GM18858 (cell line): ENCODE measurements around the gene GTPBP1.

ENCODE experiments used
- ATAC-seq: cut with Tn5 transposase; IDR thresholded peaks from one replicate; pipeline ENCODE4 v1.9.1; 2021; ENCODE audit not compliant: unreplicated experiment

GTPBP1 gene

GRCh38 chr22:38705235-38706100 lies at the start of gene GTPBP1:
GTPBP1 (plus strand) TSS chr22:38705944; CDS start chr22:38705956, 12 bp downstream.
- ATAC-seq: peak; percentile 62

DNA sequence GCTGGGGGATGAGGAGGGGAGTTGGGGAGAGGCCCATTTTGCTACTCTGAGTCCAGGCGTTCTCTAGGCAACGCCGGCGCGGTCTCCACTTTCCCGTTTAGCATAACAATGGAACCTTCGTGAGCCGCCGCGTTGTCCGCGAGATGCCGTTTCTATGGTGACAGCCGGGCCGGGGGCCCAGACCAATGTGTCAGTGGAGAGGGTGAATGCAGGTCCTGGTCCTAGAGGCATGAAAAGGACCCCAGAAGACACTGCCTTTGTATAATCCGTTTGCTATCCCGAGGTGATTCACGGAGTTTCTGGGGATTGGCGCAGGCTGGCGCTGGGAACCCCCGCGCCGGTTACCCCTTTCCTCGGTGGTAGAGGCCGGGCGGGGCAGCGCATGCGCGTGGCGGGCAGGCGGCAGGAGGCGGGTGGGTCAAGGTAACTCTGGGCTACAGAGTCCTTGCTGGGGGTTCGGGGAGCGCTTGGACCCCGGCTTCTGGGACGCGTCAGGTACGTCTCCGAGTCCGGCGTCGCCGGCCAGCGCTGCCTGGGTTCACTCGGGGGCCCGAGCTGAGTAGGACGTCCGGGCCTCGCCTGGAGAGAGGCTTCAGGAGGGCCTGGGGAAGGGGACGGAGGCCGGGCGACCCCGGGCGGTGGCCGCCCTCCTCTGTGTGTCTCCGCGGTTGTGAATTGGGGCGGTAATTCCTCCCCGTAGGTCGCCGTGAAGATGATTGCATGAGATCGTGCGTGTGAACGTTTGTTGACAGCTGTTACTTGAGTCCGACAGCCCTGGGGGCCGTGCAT lies 49.3 kb upstream of the GTPBP1 start, which contains the start of the genes CBY1 and FAM227A:
TSS of gene CBY1 (plus strand) at position 383 of the 789 bp plus-strand sequence. CDS start 11,417 bp downstream, outside the sequence.
TSS of gene FAM227A (minus strand) at position 137 of the 789 bp plus-strand sequence. CDS start 6,224 bp downstream, outside the sequence.
- ATAC-seq: peak; percentile 63

DNA sequence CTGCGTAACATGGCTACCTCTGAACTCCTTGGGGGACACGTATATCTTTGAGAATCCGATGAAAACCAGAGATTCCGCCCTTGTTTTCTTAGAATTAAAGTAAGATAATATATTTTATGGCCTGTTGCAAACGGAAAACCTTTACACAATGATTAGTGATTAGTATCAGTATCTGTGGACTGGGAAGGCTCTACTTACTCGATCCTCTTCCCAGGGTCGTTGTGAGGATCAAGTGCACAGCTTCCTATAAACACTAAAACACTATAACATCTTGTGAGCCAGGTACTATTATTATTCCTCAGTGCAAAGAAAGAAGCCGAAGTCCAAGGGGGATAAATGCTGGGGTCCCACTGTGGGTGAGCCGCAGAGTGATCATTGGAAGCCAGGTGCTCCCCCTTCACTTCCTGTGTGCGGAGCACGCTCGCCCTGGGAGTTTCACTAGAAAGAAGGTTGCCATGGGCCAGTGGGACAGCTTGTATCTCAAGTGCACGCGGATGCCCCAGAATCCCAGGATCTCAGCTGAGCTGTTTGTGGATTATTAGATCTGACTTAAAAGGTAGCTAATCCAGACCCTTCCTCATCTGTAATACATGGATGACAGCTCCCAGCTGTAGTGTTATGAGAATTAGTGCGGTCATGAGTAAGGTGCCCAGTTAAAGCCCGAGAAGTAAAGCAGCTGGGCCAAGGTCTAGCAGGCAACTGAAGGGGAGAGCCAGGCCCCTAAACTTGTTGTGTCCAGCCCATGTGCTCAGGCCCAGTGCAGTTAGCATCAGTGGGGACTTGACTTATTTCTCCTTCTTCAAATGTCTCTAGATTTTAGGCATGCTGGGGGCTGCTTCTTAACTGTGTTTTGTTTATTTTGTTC lies 48.5 kb upstream of the GTPBP1 start:
- ATAC-seq: no peak

DNA sequence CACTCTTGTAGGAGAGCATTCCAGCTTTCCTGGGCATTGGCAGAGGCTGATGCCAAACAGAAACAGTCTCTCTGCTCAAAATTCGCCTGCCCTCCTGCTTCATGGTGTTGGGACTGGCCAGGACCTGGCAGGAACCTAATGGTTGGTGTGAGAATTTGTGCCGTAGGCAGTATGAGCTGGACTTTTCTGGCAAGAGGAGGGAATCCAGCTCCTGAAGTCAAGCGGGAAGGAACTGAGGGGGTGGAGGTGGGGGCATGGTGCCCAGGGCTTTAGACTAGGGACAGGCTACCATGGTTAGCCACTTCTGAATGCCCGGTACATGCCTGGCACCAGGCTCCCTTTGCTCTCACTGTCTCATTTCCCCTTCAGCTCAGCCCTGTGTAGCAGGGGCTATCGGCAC lies 30.9 kb upstream of the GTPBP1 start:
- ATAC-seq: no peak

- ATAC-seq: no peak
These were observed 29.9 kb upstream of the GTPBP1 start for GRCh38 chr22:38675833-38676232.

DNA sequence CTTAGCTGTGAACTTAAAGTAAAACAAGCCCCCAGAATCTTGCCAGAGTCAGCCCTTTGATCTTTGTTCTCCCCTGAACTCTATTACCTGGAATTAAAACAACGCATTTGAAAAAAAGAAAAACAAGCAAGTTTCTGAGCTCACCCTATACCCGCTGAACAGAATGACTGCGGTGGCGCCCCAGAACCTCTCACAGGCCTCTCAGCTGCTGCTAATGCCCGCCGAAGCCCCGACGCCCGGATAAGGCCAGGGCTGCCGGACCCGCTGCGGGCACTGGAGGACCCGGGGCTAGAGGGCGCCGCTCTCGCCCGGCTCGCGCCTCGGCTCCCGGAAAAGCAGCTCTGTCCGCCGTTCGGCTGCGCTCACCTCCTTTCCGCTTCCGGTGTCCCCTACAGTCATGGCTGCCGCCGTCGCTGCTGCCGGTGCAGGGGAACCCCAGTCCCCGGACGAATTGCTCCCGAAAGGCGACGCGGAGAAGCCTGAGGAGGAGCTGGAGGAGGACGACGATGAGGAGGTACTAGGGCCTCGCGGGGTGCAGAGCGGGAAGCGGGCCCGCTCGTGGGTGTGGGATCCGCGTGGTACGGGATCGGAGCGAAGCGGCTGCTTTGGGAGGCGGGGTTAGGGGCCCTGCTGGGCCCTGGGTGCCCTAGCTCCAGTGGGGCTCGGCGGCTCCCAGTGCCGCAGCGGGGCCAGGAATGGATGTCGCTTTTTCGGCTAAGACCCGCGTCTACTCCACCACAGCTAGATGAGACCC lies 24.0 kb upstream of the GTPBP1 start, which contains the start of gene TOMM22:
TSS of gene TOMM22 (plus strand) at position 376 of the 754 bp plus-strand sequence. CDS start at position 398, 22 bp downstream.
- ATAC-seq: no peak

GRCh38 chr22:38684895-38685294 lies 20.8 kb upstream of the GTPBP1 start:
- ATAC-seq: no peak

DNA sequence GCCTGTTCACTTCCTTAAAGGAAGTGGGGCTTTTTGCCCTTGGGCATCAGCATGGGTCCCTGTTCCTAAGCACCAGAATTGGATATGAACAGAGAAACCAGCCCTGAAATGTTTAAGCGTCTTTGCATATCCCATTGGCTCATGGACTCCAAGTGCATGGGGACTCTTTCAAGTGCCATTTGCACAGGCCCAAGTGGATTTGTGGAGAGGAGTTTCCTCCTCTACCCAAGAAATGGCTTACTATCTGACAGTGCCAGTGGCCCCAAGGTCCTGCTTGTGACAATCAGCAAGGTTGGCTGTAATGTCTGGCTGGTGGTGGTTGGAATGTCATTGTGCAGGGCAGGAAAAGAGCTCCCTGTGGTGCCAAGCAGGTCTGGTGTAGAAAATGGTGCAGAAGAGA lies 20.0 kb upstream of the GTPBP1 start:
- no peak for ATAC-seq

DNA sequence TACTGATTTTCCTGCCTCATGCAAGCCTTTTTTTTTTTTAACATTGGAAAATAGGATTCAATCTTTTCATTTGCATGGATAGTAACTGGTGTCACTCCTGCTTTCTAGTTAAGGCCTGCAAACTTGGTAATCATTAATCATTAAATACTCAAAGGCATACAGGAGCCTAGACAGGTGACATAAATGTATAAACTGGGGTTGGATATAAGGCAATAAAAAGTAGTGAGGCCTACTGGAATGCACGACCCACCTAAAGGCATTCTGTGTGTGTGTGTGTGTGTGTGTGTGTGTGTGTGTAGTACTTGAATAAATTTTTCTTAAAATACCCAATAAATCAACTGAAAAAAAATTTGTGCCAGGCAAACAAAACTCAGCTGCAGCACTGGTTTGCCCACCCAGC lies 16.1 kb upstream of the GTPBP1 start:
- ATAC-seq: no peak

DNA sequence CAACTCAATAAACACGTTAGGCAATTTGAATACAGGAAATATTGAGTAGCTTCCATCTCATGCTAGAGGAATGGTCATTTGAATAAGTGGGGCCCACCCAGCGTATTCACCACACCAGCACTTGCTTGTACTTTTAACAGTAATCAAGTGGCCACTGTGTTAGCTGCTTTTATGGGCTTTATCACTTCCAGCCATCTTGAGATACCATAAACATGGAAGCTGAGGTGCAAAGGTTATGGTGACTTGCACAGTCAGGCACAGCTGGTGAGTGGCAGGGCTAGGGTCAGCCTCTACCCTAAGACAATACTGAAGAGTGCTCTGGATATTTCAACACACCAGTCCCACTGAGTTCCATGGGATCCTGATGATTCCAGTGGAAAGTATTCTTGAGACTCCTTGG lies 11.7 kb upstream of the GTPBP1 start:
- ATAC-seq: no peak

GRCh38 chr22:38694940-38695339 lies 10.8 kb upstream of the GTPBP1 start:
- no peak for ATAC-seq

DNA sequence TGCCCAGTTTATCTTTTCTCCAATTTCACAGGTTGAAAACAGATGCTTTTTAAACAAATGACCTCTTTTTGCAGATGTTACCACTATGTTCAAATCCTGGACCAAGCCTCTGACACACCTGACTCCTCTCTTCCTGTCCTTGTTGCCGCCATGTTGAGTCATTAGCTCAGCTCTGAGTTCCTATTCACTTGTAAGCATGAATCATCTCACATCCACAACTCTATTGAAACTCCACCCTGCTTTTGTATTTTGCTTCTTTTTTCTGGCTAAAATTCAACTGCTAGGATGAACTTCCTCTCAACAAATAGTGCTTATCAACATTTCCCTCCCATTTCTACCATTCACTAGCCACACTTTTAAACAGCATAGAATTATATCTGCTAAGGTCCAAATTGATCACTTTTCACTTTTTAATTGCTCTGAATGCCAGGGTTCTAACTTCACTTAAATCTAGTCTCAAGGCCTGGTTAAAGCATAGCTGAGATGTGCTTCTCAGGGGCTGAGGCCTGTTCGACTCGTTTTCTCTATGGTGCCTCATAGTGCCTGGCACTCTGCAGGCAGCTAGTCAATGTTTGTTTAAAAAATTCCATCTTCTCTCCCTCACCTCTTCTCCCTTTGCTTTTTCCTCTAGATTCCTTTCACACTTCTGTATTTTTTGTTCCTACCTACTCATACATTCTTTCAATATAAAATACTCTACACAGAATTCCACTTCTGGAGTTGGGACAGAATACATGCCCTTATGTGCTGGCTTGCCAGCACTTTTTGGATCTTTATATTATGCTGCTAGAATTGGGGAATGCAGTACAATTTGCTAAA lies 8.9 kb upstream of the GTPBP1 start:
- ATAC-seq: no peak

GRCh38 chr22:38697425-38698089 lies 8.2 kb upstream of the GTPBP1 start:
- ATAC-seq: no peak

DNA sequence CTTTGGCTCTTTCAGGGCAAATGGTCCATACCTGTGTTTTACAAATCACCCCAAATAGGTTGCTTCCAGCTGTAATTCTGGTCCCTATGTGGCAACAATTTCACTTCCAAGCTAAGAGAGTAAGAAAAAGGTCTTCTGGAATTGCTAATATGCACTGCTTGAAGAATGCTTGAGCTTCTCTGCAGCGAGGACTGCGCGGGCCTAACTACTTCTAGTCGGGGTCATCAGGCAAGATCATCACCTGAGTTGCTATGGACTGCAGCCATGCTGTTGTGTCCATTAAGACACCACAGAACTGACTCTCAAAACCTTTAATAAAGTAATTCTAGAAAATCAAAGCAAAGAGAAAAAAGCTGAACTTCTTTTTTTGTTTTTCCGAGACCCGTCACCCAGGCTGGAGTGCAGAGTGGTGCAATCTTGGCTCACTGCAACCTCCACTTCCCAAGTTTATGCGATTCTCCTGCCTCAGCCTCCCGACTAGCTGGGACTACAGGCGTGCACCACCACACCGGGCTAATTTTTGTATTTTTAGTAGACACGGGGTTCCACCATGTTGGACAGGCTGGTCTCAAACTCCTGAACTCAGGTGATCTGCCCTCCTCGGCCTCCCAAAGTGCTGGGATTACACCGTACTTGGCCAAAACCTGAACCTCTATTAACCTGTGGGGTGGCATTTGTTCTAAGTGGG lies 7.2 kb upstream of the GTPBP1 start:
- ATAC-seq: no peak

DNA sequence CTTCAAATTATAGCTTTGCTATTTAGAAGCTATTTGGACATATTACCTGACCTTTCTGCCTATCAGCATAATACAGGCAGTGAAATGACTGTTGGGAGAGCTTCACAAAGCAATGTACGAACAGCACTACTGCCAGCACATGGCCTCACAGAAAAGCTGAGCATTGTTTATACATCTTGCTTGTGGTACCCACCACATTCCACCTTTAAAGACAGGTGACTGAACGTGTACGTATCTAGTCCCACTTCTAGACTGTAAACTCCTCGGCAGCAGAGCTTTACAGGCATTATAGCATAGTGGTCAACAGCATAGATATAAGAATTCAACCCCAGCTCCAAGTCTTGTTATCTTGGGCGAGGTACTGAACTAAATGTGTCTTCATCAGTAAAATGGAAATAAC lies 6.6 kb upstream of the GTPBP1 start:
- ATAC-seq: no peak

DNA sequence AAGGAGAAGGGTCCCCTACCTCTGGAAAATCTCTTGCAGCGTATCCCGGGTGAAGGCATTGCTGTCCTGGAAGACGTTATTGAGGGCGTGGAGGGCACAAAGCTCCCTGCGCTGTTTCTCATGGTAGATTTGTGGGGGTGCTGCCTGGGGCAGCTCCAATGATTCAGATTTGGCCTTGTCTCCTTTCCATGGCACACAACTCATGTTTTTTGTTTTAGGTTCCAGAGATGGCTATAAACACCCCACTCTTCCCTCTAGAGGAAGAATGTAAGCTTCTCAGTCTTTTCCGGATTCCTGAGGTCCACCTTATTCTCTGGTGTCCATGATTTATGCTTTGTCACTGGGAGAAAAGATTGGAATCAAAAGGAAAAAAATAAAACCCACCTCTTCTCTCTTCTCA lies 6.0 kb upstream of the GTPBP1 start:
- no peak for ATAC-seq

DNA sequence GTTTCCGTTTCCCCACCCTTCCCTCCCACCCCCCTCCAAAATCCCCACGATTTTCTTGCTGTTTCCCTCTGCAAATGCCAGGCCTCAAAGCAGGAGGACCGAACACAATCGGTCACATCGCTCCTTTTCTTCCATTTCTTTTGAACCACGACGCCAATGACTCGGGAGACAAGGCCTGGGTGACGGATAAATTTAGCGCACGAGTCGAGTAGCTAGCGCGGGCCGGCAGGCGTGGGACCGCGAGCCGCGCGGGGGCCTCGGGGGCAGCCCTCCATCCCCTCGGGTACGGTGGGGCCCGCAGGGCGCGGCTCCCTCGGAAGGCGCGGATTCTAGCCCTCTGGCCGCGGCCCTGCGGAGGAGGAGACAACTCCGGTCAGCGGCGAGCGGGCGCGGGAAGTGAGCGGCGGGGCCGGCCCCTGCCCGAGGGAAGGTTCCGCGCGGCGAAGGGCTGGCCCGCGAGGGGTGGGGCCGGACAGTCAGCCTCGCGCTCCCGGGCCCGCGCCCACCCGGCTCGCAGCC lies 5.4 kb upstream of the GTPBP1 start:
- ATAC-seq: no peak
